Thyroid gland (tissue), 4 donors: ENCODE data around the gene CD82. TPM values are rescaled to one million over a fixed set of nuclear protein-coding genes. Genes with fewer than 3 reads are reported as not detected.

Experiments
- DNase-seq, 2 donors: peaks; one replicate each; pipeline ENCODE4 v3.0.0-alpha.2; 2019
- H3K27ac ChIP-seq, 3 donors: fragments of 200-600 bp; sonication (generic); 1 replicate in 2 of 3; 2 replicates in 1 of 3; pipeline ENCODE4 v1.5.1; 2016 to 2019; ENCODE audit warnings: mild to moderate bottlenecking in 1 of 3, moderate library complexity in 1 of 3
- H3K27me3 ChIP-seq: fragments of 200-600 bp; sonication (generic); one replicate; pipeline ENCODE4 v1.5.1; 2019
- H3K36me3 ChIP-seq, 2 donors: fragments of 200-600 bp; sonication (generic); one replicate each; pipeline ENCODE4 v1.5.1; 2016 to 2019
- H3K4me1 ChIP-seq, 2 donors: fragments of 200-600 bp; sonication (generic); one replicate each; pipeline ENCODE4 v1.5.1; 2017 to 2019
- H3K4me3 ChIP-seq, 3 donors: fragments of 200-600 bp; sonication (generic); replicated peaks in 1 of 3; 1 replicate in 2 of 3; 2 replicates in 1 of 3; pipeline ENCODE4 v1.5.1; 2016; ENCODE audit warnings: mild to moderate bottlenecking in 1 of 3
- H3K9me3 ChIP-seq: fragments of 200-600 bp; sonication (generic); one replicate; pipeline ENCODE4 v1.5.1; 2017
- CTCF ChIP-seq, 6 experiments: fragments of 200-600 bp in 3 of 6; fragments of 450-650 bp in 3 of 6; sonication (generic) in 3 of 6; IDR thresholded peaks; one replicate each; pipeline ENCODE4 v1.5.1; 2016 to 2019; ENCODE audit warnings: antibody characterized with exemption in 6 of 6, mild to moderate bottlenecking in 2 of 6, inconsistent platforms in 1 of 6, moderate library complexity in 1 of 6
- POLR2A ChIP-seq, 2 donors: fragments of 450-650 bp; IDR thresholded peaks; one replicate each; pipeline ENCODE4 v1.6.1; 2017; ENCODE audit warnings: antibody characterized with exemption in 2 of 2, mild to moderate bottlenecking in 2 of 2, moderate library complexity in 1 of 2
- WGBS, 2 donors: methylation state at CpG; one replicate each; pipeline ENCODE4 v1.1.5; 2017; 5-methylcytosine and 5-hydroxymethylcytosine counted together
- intact Hi-C: fragments of 100-400 bp; cut with DNase I; formaldehyde crosslinking; loops from one replicate; pipeline ENCODE4 v1.15.1; 2023
- total RNA-seq, 4 donors: library from RNA; depleted of rRNA; stranded (reverse); fragments of >200 nt; gene quantifications; one replicate each; pipeline ENCODE4 v1.2.3, GENCODE V29; 2016

Gene CD82
- total RNA-seq, 4 donors from 2014 or later = 11.8 to 24.0 (median 18.7) TPM

- intact Hi-C loops = no loop called here
Measured at GRCh38 chr11:44598831-44599230, 33.4 kb downstream of the CD82 start.

GRCh38 chr11:44600261-44600660, 34.8 kb downstream of the CD82 start:
- Histone ChIP-seq H3K4me1 (peaks cover 24 to 32% of the 10 kb centered on the region in 2 donors), H3K4me3 (no peak overlapping the region), H3K36me3 (no peaks in the 10 kb centered on the region), H3K27ac (no peak overlapping the region), H3K9me3 (no peaks in the 10 kb centered on the region), H3K27me3 (no peaks in the 10 kb centered on the region)
- 98% methylated on average over 6 of the region's 7 CpGs for WGBS, 2 donors
- DNase-seq = no peak
- TF ChIP-seq CTCF (IDR thresholded peaks at IDR 0.05) (no peak), POLR2A (IDR thresholded peaks at IDR 0.05) (no peak)
- intact Hi-C loops = no loop called here

More at GRCh38 chr11:44598831-44599230, 33.4 kb downstream of the CD82 start:
- Histone ChIP-seq H3K4me1 (peaks cover 15 to 22% of the 10 kb centered on the region in 2 donors), H3K9me3 (no peaks in the 10 kb centered on the region), H3K36me3 (no peaks in the 10 kb centered on the region), H3K4me3 (no peak overlapping the region), H3K27ac (no peak overlapping the region), H3K27me3 (no peaks in the 10 kb centered on the region)
- WGBS, 2 donors = 67 to 86% methylated on average over 1 of the region's 1 CpG
- TF ChIP-seq CTCF (IDR thresholded peaks at IDR 0.05) (no peak), POLR2A (IDR thresholded peaks at IDR 0.05) (no peak)
- DNase-seq = no peak

- no peak overlapping the region for H3K27ac ChIP-seq
- DNase-seq = no peak
- no peaks in the 10 kb centered on the region for H3K27me3 ChIP-seq
- no peaks in the 10 kb centered on the region for H3K36me3 ChIP-seq
- intact Hi-C loops = no loop called here
- no peak for TF ChIP-seq CTCF (IDR thresholded peaks at IDR 0.05)
- no peak for TF ChIP-seq POLR2A (IDR thresholded peaks at IDR 0.05)
- no peak overlapping the region for H3K4me3 ChIP-seq
- peaks cover 22 to 30% of the 10 kb centered on the region in 2 donors for H3K4me1 ChIP-seq
- 92 to 97% methylated on average over 3 to 8 of the region's 10 CpGs for WGBS, 2 donors
- H3K9me3 ChIP-seq = no peaks in the 10 kb centered on the region
Measured at GRCh38 chr11:44600839-44601383, 35.4 kb downstream of the CD82 start.

GRCh38 chr11:44601471-44602370, 36.3 kb downstream of the CD82 start:
- 82 to 85% methylated on average over 13 to 14 of the region's 14 CpGs for WGBS, 2 donors
- TF ChIP-seq CTCF (IDR thresholded peaks at IDR 0.05) = no peak
- DNase-seq = no peak
- no peaks in the 10 kb centered on the region for H3K27me3 ChIP-seq
- H3K9me3 ChIP-seq = no peaks in the 10 kb centered on the region
- intact Hi-C loops = no loop called here
- H3K4me1 ChIP-seq = peaks cover 15 to 22% of the 10 kb centered on the region in 2 donors
- H3K36me3 ChIP-seq = no peaks in the 10 kb centered on the region
- no peak overlapping the region for H3K4me3 ChIP-seq
- H3K27ac ChIP-seq = no peak overlapping the region

GRCh38 chr11:44602891-44603310, 37.4 kb downstream of the CD82 start:
- Histone ChIP-seq H3K27me3 (no peaks in the 10 kb centered on the region), H3K36me3 (no peaks in the 10 kb centered on the region), H3K27ac (peak overlapping the region in 1 of 3 donors; percentile 67), H3K4me3 (no peak overlapping the region), H3K4me1 (peaks cover 15 to 19% of the 10 kb centered on the region in 2 donors), H3K9me3 (no peaks in the 10 kb centered on the region)
- intact Hi-C loops = no loop called here
- DNase-seq = no peak
- WGBS, 2 donors = 79 to 85% methylated on average over 6 of the region's 6 CpGs
- TF ChIP-seq CTCF (IDR thresholded peaks at IDR 0.05) = no peak
